ENCODE data around the gene GMDS. TPM values are rescaled to one million over a fixed set of nuclear protein-coding genes. Genes with fewer than 3 reads are reported as not detected.

GMDS gene
- polyA plus RNA-seq, 1 donor (not counting 4 experiments of a cell fraction or from before 2014, with no cell fraction given): 22.1 TPM

- Histone ChIP-seq H3K4me2 (ENCODE audit: control insufficient read depth, extremely low read depth, insufficient read depth, low read depth, low read length) (no peak overlapping the region), H2AFZ (ENCODE audit: control insufficient read depth, low read length) (no peak overlapping the region), H3K79me2 (ENCODE audit: control insufficient read depth, insufficient read depth, low read length) (no peaks in the 10 kb centered on the region), H4K20me1 (ENCODE audit: control insufficient read depth, extremely low read depth, insufficient read depth, low read length) (no peaks in the 10 kb centered on the region), H3K9ac (ENCODE audit: control insufficient read depth, extremely low read depth, insufficient read depth, low read length) (no peak overlapping the region), H3K9me3 (ENCODE audit: control insufficient read depth, low read depth, low read length) (peaks cover 2% of the 10 kb centered on the region), H3K27me3 (ENCODE audit: control insufficient read depth, extremely low read depth, insufficient read depth, low read length) (no peaks in the 10 kb centered on the region), H3K4me1 (ENCODE audit: control insufficient read depth, extremely low read depth, insufficient read depth, low read length) (peaks cover 17% of the 10 kb centered on the region), H3K27ac (ENCODE audit: control insufficient read depth, insufficient read depth, low read length) (no peak overlapping the region), H3K4me3 (ENCODE audit: control insufficient read depth in 2 of 3, extremely low read depth in 1 of 3, insufficient read depth in 2 of 3, low read depth in 1 of 3, low read length in 3 of 3) (no peak overlapping the region), H3K9me1 (ENCODE audit: control insufficient read depth, extremely low read depth, insufficient read depth, low read length) (no peaks in the 10 kb centered on the region), H3K36me3 (ENCODE audit: control insufficient read depth in 2 of 2, extremely low read depth in 1 of 2, insufficient read depth in 2 of 2, low read length in 2 of 2) (no peaks in the 10 kb centered on the region)
- dilution Hi-C loops (cut with MboI; ENCODE audit: extremely low pct_ligation_motif_present, low sequenced_read_pairs): no loop called here
- DNase-seq (ENCODE audit: low read depth, low spot score) (no peak), FAIRE-seq (no peak)
- TF ChIP-seq EZH2 (IDR thresholded peaks at IDR 0.05; ENCODE audit: low read length) (no peak), CTCF (optimal IDR thresholded peaks at IDR 0.05 in 1 of 3, IDR thresholded peaks at IDR 0.05 in 1 of 3, conservative IDR thresholded peaks at IDR 0.05 in 1 of 3; ENCODE audit: extremely low read depth in 1 of 3, insufficient read depth in 2 of 3, low read length in 3 of 3) (no peak)
Measured at GRCh38 chr6:1842334-1842733, 403.1 kb downstream of the GMDS start.

- Histone ChIP-seq H4K20me1 (ENCODE audit: control insufficient read depth, extremely low read depth, insufficient read depth, low read length) (no peaks in the 10 kb centered on the region), H3K36me3 (ENCODE audit: control insufficient read depth in 2 of 2, extremely low read depth in 1 of 2, insufficient read depth in 2 of 2, low read length in 2 of 2) (no peaks in the 10 kb centered on the region), H3K79me2 (ENCODE audit: control insufficient read depth, insufficient read depth, low read length) (no peaks in the 10 kb centered on the region), H3K4me1 (ENCODE audit: control insufficient read depth, extremely low read depth, insufficient read depth, low read length) (peaks cover 17% of the 10 kb centered on the region), H3K27me3 (ENCODE audit: control insufficient read depth, extremely low read depth, insufficient read depth, low read length) (no peaks in the 10 kb centered on the region), H3K4me3 (ENCODE audit: control insufficient read depth in 2 of 3, extremely low read depth in 1 of 3, insufficient read depth in 2 of 3, low read depth in 1 of 3, low read length in 3 of 3) (no peak overlapping the region), H2AFZ (ENCODE audit: control insufficient read depth, low read length) (no peak overlapping the region), H3K27ac (ENCODE audit: control insufficient read depth, insufficient read depth, low read length) (no peak overlapping the region), H3K4me2 (ENCODE audit: control insufficient read depth, extremely low read depth, insufficient read depth, low read depth, low read length) (no peak overlapping the region), H3K9me3 (ENCODE audit: control insufficient read depth, low read depth, low read length) (peaks cover 2% of the 10 kb centered on the region), H3K9me1 (ENCODE audit: control insufficient read depth, extremely low read depth, insufficient read depth, low read length) (no peaks in the 10 kb centered on the region), H3K9ac (ENCODE audit: control insufficient read depth, extremely low read depth, insufficient read depth, low read length) (no peak overlapping the region)
- TF ChIP-seq CTCF (optimal IDR thresholded peaks at IDR 0.05 in 1 of 3, IDR thresholded peaks at IDR 0.05 in 1 of 3, conservative IDR thresholded peaks at IDR 0.05 in 1 of 3; ENCODE audit: extremely low read depth in 1 of 3, insufficient read depth in 2 of 3, low read length in 3 of 3): no peak
- TF ChIP-seq EZH2 (IDR thresholded peaks at IDR 0.05; ENCODE audit: low read length): no peak
- DNase-seq (ENCODE audit: low read depth, low spot score) (no peak), FAIRE-seq (no peak)
- dilution Hi-C loops (cut with MboI; ENCODE audit: extremely low pct_ligation_motif_present, low sequenced_read_pairs): no loop called here
Measured at GRCh38 chr6:1841136-1841535, 404.3 kb downstream of the GMDS start.

Data from keratinocyte (primary cell).